Measurements from ENCODE around the gene ZNF600. TPM values are rescaled to one million over a fixed set of nuclear protein-coding genes. Genes with fewer than 3 reads are reported as not detected.
"Not testable (repeated sequence)": the region's sequence is repeated elsewhere in the genome, so short reads cannot be mapped to it uniquely, and the experiment has no call there.

Gene ZNF600
- total RNA-seq, 1 experiment from 2014 or later, result not detected

DNA sequence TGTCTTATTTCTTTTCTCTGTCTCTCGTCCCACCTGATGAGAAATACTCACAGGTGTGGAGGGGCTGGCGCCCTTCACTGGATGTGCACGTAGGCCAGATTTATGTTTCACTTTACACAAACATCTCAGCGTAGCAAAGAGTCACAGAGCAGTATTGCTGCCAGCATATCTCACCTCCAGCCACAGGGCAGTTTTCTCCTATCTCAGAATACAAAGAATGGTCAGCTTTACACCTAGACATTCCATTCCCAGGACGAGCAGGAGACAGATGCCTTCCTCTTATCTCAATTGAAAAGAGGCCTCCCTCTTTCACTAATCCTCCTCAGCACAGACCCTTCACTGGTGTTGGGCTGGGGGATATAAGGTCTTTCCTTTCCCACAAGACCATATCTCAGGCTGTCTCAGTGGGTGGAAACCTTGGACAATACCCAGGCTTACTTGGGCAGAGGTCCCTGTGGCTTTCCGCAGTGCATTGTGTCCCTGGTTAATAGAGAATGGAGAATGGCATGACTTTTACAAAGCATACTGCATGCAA lies 44.6 kb downstream of the ZNF600 start:
- no peak for DNase-seq (ENCODE audit: low spot score)

DNA sequence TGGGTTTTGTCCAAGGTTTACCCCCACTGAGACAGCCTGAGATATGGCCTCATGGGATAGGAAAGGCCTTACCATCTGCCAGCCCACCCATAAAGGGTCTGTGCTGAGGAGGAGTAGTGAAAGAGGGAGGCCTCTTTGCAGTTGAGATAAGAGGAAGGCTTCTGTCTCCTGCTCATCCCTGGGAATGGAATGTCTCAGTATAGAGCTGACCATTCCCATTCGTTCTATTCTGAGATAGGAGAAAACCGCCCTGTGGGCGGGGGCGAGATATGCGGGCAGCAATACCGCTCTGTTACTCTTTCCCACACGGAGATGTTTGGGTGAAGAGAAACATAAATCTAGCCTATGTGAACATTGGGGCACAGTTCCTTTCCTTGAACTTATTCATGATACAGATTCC lies 45.2 kb downstream of the ZNF600 start:
- not testable (repeated sequence) for DNase-seq (ENCODE audit: low spot score)

GRCh38 chr19:52739576-52739975 lies 47.0 kb downstream of the ZNF600 start:
- no peak for DNase-seq (ENCODE audit: low spot score)

DNA sequence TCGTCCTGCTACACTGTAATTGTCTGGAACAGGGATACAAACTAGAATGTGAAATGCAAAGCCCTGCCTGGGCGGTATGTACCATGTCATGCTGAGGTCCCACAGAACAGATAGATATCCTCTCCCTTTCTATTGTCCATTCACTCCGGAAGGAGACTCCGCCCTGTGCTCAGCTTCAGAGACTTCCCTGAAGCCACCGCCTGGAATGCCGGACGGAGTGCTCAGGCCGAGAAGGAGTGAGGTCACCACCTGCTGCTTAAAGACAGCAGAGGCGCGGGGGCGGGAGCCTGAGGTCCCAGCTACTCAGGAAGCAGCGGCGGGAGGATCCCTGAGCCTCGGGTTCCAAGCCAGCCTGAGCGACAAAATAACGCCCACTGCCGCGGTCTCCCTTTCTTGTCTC lies 50.9 kb downstream of the ZNF600 start:
- DNase-seq (ENCODE audit: low spot score), result no peak

DNA sequence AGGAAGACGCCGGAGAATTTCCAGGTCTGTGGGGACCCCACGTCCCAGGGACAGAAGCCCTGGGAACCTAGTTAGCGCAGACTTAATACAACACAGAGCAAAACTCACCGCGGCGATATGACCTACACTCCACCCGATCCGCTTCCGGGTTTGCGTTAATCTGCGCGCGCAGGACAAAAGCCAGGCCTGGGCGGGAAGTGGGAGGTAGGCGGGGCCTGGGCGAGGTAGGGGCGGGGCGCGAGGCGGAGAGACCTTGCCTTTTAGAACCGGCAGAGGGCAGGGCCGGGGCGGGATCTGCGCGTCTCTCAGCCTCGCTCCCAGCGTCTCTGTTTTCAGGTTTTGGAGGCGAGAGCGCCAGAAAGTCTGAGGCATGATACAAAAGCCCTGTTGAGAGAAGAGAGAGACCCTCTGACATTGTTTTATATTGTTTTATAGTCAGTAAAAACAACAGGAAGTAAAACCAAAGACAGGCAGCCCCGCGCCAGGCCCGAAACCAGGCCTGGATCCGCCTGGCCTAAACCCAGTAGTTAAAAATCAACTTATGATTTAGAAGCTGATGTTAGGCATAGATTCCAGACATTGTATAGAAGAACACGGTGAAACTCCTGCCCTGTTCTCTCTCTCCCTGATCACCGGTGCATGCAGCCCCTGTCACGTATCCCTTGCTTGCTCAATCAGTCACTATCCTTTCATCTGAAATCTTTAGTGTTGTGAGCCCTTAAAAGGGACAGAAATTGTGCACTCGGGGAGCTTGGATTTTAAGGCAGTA lies 51.5 kb downstream of the ZNF600 start, which contains the start of gene ZNF611:
Gene ZNF611 (minus strand): TSS at position 152 of the 769 bp plus-strand sequence. CDS start 19,150 bp downstream, outside the sequence.
- DNase-seq (ENCODE audit: low spot score), result peak; percentile 91

DNA sequence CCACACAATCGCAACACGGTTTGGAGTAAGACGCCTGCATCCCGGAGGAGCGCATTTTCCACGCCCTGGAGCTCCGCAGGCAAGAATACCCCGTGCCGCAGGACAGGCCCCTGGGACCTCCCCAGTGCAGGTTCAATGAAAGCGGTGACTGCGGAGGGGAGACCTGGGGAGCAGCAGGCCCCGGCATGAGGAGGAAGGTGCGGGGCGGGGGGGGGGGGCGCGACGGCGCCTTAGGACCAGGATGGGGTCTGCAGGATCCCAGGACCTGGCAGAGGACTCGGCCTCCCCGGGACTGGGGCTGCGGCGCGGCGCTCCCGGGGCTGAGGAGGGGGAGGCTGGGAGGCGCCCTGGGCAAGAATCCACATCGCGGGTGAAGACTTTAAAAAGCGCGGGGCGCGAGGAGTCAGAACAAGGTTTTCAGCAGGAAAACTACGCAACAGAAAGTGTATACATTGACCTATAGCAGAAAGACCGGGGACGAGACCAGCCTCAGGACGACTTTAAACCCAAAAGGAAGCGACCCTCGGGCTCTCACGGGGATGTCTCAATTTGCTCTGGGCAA lies 52.2 kb downstream of the ZNF600 start:
- DNase-seq (ENCODE audit: low spot score), result no peak

DNA sequence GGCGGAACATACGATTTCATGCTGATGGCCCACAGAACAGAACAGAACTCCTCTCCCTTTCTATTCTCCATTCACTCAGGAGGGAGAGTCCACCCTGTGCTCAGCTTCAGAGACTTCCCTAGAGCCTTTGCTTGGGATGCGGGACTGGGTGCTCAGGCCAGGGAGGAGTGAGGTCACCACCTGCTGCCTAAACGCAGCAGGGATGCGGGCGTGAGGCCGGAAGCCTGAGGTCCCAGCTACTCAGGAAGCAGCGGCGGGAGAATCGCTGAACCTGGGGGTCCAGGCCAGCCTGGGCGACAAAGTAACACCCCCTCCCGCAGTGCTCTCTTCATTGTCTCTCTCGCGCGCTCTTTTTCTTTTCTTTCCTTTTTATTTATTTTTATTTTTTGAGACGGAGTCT lies 60.5 kb downstream of the ZNF600 start:
- not testable (repeated sequence) for DNase-seq (ENCODE audit: low spot score)

- DNase-seq (ENCODE audit: low spot score), result no peak
Measured at GRCh38 chr19:52725528-52725961, 61.0 kb downstream of the ZNF600 start.

DNA sequence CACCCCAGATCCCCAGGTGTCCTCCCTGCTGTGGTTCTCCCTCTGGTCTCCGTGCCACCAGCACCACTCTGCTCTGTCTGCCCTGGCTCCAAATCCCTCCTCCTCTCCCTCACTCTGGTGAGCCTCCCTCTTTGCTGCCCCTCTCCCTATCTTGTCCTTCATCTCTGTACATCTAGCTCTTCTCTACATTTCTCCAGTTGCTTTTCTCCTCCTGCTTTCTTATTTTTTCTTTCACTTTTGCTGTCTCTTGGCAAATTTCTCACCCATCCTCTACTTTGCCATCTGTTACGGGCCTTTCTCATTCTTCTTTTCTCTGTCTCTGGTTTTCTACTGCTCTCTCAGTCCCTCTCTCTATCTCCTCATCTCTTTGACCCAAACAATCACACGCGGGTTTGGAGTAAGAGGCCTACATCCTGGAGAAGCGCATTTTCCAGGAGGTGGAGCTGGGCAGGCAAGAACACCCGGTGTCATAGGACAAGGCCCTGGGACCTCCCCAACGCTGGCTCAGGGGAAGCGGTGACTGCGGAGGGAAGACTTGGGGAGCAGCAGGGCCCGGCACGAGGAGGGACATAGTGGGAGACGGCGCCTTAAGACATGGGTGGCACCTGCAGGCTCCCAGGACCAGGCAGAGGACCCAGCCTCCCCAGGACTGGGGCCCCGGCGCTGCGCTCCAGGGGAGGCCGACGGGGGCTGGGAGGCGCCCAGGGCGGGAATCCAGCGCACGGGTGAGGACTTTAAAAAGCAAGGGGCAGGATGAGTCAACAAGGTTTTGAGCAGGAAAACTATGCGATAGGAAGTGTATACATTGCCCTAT lies 61.7 kb downstream of the ZNF600 start:
- no peak for DNase-seq (ENCODE audit: low spot score)

DNA sequence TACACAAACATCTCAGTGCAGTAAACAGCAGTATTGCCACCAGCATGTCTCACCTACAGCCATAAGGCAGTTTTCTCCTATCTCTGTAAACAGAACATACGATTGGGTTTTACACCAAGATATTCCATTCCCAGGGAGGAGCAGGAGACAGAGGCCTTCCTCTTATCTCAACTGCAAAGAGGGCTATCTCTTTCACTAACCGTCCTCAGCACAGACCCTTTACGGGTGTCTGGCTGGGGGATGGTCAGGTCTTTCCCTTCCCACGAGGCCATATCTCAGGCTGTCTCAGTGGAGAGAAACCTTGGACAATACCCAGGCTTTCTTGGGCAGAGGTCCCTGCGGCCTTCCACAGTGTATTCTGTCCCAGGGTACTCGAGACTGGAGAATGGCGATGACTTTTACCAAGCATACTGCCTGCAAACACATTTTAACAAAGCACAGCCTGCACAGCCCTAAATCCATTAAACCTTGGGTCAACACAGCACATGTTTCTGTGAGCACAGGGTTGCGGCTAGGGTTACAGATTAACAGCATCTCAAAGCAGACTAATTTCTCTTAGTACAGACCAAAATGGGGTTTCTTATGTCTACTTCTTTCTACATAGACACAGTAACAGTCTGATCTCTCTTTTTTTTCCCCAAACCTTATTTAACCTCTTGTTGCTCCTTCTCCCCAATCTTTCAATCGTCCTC lies 62.5 kb downstream of the ZNF600 start:
- DNase-seq (ENCODE audit: low spot score), result not testable (repeated sequence)

DNA sequence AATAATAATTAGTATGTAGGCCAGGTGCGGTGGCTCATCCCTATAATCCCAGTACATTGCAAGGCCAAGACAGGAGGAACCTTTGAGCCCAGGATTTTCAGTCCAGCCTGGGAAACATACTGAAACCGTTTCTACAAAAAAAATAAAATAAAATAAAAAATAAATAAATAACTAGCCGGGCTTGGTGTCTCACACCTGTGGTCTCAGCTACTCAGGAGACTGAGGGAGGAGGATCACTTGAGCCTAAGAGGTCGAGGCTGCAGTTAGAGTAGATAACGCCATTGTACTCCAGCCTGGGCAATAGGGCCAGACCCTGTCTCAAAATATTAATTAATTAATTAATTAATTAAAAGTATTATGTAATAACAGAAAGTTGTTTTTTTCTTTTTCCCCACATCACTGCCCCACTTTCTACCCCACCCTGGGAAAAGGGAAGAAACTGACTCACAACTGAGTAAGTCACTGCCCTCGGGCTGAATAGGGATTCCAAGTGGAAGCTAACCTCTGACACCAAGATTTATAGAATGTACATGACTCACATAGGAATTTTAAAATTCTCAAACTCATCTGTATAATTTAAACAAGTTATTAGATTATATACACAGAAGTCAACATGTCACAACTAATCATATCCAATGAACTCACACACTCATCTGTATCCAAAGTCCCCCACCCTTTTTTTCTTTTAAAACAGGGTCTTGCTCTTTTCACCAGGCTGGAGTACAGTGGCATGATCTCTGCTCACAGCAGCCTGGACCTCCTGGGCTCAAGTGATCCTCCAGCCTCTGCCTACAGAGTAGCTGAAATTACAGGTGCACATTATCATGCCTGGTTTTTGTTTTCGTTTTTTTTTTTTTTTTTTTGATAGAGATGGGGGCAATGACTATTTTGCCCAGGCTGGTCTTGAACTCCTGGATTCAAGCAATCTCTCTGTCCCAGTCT lies 64.3 kb downstream of the ZNF600 start:
- peak; percentile 89 for DNase-seq (ENCODE audit: low spot score)

- not testable (repeated sequence) for DNase-seq (ENCODE audit: low spot score)
Measured at GRCh38 chr19:52720541-52720940, 66.0 kb downstream of the ZNF600 start.

GRCh38 chr19:52716522-52716921 lies 70.1 kb downstream of the ZNF600 start:
- no peak for DNase-seq (ENCODE audit: low spot score)

DNA sequence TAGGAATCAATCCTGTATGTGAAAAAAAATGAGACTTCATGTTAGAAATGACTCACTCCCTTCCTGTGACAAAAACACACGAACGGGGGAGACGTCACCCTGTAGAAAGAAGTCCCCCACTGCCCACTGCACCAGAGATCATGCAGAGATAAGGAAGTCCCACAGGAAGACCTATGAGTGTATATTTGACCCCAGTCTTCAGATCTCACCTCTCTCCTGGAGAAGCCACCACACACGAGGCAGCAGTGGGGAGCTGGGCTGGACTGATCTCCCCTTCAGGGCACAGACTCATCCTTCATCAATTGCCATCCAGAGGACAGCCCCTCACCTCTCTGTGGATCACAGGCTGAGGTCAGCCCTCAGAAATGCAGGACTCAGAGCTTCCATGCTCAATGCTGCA lies 70.7 kb downstream of the ZNF600 start:
- not testable (repeated sequence) for DNase-seq (ENCODE audit: low spot score)

DNA sequence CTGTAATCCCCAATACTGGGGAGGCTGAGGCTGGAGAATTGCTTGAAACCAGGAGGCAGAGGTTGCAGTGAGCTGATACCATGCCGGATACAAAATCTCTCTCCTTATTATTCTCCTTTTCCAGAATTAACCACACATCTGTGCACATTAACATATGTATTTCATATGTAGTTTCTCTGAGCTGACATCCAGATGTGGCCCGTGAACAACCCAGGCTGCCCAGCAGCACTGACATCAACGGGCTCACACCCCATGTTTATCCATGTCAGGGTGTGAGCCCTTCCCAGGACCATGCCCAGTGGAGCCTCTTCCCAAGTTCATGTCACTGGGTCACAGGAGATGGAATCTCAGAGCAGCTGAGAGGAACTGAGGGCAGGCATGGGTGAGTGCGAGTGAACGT lies 71.3 kb downstream of the ZNF600 start:
- not testable (repeated sequence) for DNase-seq (ENCODE audit: low spot score)

Other genes with a start within 250 kb of the ZNF600 start
- gene ZNF701, start 216.5 kb downstream of the ZNF600 start, total RNA-seq (2014; rRNA removed; shearing (Covaris generic)), result 4.9 and 6.3 TPM in 2 replicates
- gene ZNF83, start 148.4 kb downstream of the ZNF600 start, total RNA-seq (2014; rRNA removed; shearing (Covaris generic)), result 57.1 and 57.3 TPM in 2 replicates
- 9.7 and 11.7 TPM in 2 replicates for gene ZNF611, start 51.7 kb downstream of the ZNF600 start, total RNA-seq (2014; rRNA removed; shearing (Covaris generic))
- gene ZNF28, start 34.8 kb upstream of the ZNF600 start, total RNA-seq (2014; rRNA removed; shearing (Covaris generic)), result 10.5 and 12.0 TPM in 2 replicates
- 11.4 and 12.3 TPM in 2 replicates for gene ZNF468, start 70.8 kb upstream of the ZNF600 start, total RNA-seq (2014; rRNA removed; shearing (Covaris generic))
- 3.8 and 5.8 TPM in 2 replicates for gene ZNF320, start 110.8 kb upstream of the ZNF600 start, total RNA-seq (2014; rRNA removed; shearing (Covaris generic))
- gene ZNF888, start 136.6 kb upstream of the ZNF600 start, total RNA-seq (2014; rRNA removed; shearing (Covaris generic)), result 6.6 and 7.8 TPM in 2 replicates
- gene ZNF816, start 176.1 kb upstream of the ZNF600 start, total RNA-seq (2014; rRNA removed; shearing (Covaris generic)), result 10.7 and 12.0 TPM in 2 replicates
- not detected in 2 replicates for gene ERVV-1, start 227.1 kb upstream of the ZNF600 start, total RNA-seq (2014; rRNA removed; shearing (Covaris generic))

All from A172 (cell line).